ENCODE results near the gene BRD4. TPM values are rescaled to one million over a fixed set of nuclear protein-coding genes. Genes with fewer than 3 reads are reported as not detected.

BRD4 gene
- polyA plus RNA-seq, 2 of the 4 experiments (the other 2 are of a cell fraction): 8.3 to 22.5 TPM

DNA sequence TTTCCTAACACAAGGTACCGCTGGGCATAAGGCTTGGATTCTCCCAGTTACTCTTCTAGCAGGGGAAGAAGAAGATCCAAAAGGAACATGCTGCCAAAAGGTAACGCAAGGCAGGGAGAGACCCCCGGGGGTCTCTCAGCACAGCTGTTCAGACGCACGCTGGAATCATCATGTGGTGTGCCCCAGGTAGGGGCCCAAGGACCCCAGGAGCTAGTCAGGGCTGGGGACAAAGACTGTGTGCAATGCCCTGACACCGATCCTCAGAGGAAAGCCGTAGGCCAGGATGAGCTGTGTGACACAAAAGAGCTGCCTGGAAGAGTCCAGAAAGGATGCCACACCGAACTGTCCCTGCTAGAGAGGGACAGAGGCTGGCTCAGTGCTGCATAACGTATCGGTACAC is 77.8 kb downstream of the BRD4 start:
- 92% methylated on average over 10 of the region's 10 CpGs for WGBS (ENCODE audit: missing lambda C conversion rate)
- no peak for ATAC-seq
- Histone ChIP-seq H3K27ac (no peak overlapping the region), H3K4me2 (no peak overlapping the region), H3K9me3 (no peaks in the 10 kb centered on the region), H3K4me3 (no peak overlapping the region), H3K4me1 (peaks cover 32% of the 10 kb centered on the region)
- no peak for DNase-seq (ENCODE audit: low read depth in 1 of 2, low spot score in 1 of 2)
- CTCF ChIA-PET: interaction anchor here (1.2 to 1.6 kb wide), 3 partner anchors 9 to 77 kb away, joined by 3 to 6 read pairs (median 4); no protein-coding TSS in a partner anchor
- no peak for TF ChIP-seq MAZ (IDR thresholded peaks at IDR 0.05; ENCODE audit: borderline replicate concordance, low read depth, low read length)
- TF ChIP-seq, protein P1, sequence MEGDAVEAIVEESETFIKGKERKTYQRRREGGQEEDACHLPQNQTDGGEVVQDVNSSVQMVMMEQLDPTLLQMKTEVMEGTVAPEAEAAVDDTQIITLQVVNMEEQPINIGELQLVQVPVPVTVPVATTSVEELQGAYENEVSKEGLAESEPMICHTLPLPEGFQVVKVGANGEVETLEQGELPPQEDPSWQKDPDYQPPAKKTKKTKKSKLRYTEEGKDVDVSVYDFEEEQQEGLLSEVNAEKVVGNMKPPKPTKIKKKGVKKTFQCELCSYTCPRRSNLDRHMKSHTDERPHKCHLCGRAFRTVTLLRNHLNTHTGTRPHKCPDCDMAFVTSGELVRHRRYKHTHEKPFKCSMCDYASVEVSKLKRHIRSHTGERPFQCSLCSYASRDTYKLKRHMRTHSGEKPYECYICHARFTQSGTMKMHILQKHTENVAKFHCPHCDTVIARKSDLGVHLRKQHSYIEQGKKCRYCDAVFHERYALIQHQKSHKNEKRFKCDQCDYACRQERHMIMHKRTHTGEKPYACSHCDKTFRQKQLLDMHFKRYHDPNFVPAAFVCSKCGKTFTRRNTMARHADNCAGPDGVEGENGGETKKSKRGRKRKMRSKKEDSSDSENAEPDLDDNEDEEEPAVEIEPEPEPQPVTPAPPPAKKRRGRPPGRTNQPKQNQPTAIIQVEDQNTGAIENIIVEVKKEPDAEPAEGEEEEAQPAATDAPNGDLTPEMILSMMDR (IDR thresholded peaks at IDR 0.05): no peak
- no peak for TF ChIP-seq ZFP36 (IDR thresholded peaks at IDR 0.05; ENCODE audit: borderline replicate concordance, partially characterized antibody)
- no peak for TF ChIP-seq FOSB (CRISPR knock-in tag; IDR thresholded peaks at IDR 0.05)
- TF ChIP-seq CHD2 (IDR thresholded peaks at IDR 0.05; ENCODE audit: low read length, partially characterized antibody): no peak
- FAIRE-seq: no peak
- POLR2A ChIA-PET: no interaction called here

DNA sequence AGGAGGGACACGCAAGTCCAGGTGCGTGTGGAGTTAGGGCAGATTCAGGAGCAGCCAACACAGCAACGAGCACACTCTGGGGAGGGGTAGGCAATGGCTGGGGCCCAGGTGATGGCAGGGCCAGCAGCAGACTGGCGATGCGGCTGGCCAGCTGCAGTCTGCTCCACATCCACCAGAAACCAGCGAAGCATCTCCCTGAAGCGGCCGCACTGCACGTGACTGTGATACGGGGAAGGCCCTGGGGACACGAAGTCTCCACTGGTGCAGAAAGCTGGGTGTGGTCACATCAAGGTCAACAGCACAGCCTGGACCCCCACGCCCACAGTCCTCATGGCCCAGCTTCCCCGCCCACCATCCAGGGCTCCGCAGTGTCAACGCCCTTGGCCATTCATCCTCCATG is 78.8 kb downstream of the BRD4 start:
- FAIRE-seq: no peak
- Histone ChIP-seq H3K4me1 (peaks cover 42% of the 10 kb centered on the region), H3K27ac (no peak overlapping the region), H3K4me2 (no peak overlapping the region), H3K4me3 (no peak overlapping the region), H3K9me3 (no peaks in the 10 kb centered on the region)
- no peak for DNase-seq (ENCODE audit: low read depth in 1 of 2, low spot score in 1 of 2)
- ChIA-PET CTCF (interaction anchor here (0.9 to 2.7 kb wide), 6 partner anchors 10 to 166 kb away, joined by 3 to 12 read pairs (median 4); partner anchors contain the start of gene AKAP8L), POLR2A (no interaction called here)
- no peak for ATAC-seq
- 91% methylated on average over 11 of the region's 15 CpGs for WGBS (ENCODE audit: missing lambda C conversion rate)
- TF ChIP-seq, protein P2, sequence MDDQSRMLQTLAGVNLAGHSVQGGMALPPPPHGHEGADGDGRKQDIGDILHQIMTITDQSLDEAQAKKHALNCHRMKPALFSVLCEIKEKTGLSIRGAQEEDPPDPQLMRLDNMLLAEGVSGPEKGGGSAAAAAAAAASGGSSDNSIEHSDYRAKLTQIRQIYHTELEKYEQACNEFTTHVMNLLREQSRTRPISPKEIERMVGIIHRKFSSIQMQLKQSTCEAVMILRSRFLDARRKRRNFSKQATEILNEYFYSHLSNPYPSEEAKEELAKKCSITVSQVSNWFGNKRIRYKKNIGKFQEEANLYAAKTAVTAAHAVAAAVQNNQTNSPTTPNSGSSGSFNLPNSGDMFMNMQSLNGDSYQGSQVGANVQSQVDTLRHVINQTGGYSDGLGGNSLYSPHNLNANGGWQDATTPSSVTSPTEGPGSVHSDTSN (IDR thresholded peaks at IDR 0.05): no peak
- no peak for TF ChIP-seq ESRRA (IDR thresholded peaks at IDR 0.05; ENCODE audit: borderline replicate concordance, low read length)

DNA sequence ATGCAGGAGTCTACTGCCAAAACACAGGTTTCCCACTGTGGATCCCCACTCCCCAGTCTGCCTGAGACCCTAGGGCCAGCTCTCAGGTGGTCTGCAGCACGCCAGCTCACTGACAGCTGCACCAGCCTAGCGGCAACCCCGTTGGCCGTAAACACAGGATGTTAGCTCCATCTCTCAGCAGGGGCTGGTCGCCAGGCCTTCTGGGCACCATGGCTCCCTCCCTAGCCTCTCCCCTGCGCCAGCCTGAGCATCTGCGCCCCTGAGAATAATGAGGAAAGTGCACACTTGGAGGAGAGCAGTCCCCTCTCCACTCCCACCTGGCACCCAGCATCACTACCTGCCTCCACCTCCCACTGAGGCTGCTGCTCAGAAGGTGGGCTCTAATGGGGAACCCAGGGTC is 79.3 kb downstream of the BRD4 start:
- Histone ChIP-seq H3K27ac (no peak overlapping the region), H3K4me3 (no peak overlapping the region), H3K4me2 (no peak overlapping the region), H3K9me3 (no peaks in the 10 kb centered on the region), H3K4me1 (peaks cover 47% of the 10 kb centered on the region)
- WGBS (ENCODE audit: missing lambda C conversion rate): 82% methylated on average over 6 of the region's 7 CpGs
- FAIRE-seq: no peak
- ChIA-PET CTCF (interaction anchor here (0.9 to 2.9 kb wide), 11 partner anchors 9 to 166 kb away, joined by 3 to 13 read pairs (median 4); partner anchors contain the start of gene AKAP8L), POLR2A (no interaction called here)
- no peak for ATAC-seq
- no peak for DNase-seq (ENCODE audit: low read depth in 1 of 2, low spot score in 1 of 2)
- no peak for TF ChIP-seq ZC3H11A (IDR thresholded peaks at IDR 0.05)
- TF ChIP-seq HDAC2 (IDR thresholded peaks at IDR 0.05): no peak
- TF ChIP-seq, protein P3, sequence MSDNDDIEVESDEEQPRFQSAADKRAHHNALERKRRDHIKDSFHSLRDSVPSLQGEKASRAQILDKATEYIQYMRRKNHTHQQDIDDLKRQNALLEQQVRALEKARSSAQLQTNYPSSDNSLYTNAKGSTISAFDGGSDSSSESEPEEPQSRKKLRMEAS (IDR thresholded peaks at IDR 0.05): no peak
- no peak for TF ChIP-seq SREBF2 (IDR thresholded peaks at IDR 0.05)
- no peak for TF ChIP-seq GATA3 (IDR thresholded peaks at IDR 0.05; ENCODE audit: borderline replicate concordance)
- TF ChIP-seq JUNB (IDR thresholded peaks at IDR 0.05): no peak
- TF ChIP-seq FOSL2 (IDR thresholded peaks at IDR 0.05): no peak
- no peak for TF ChIP-seq FOSL2 (CRISPR knock-in tag; IDR thresholded peaks at IDR 0.05)
- TF ChIP-seq CBX2 (IDR thresholded peaks at IDR 0.05; ENCODE audit: borderline replicate concordance, low read depth): no peak
- no peak for TF ChIP-seq ZFP36 (IDR thresholded peaks at IDR 0.05; ENCODE audit: borderline replicate concordance, partially characterized antibody)
- no peak for TF ChIP-seq HOXB13 (CRISPR knock-in tag; IDR thresholded peaks at IDR 0.05; ENCODE audit: low read depth)
- no peak for TF ChIP-seq CBX8 (IDR thresholded peaks at IDR 0.05)
- TF ChIP-seq KDM1A (IDR thresholded peaks at IDR 0.05; ENCODE audit: low read depth): no peak
- no peak for TF ChIP-seq NPAS2 (CRISPR knock-in tag; IDR thresholded peaks at IDR 0.05; ENCODE audit: borderline replicate concordance)

Data from A549 (cell line).